ENCODE data around the gene DNER. TPM values are rescaled to one million over a fixed set of nuclear protein-coding genes. Genes with fewer than 3 reads are reported as not detected.

DNER gene
- polyA plus RNA-seq, 1 donor (not counting 4 experiments of a cell fraction or from before 2014, with no cell fraction given), result 8.5 TPM

- Histone ChIP-seq H3K4me3 (ENCODE audit: control insufficient read depth in 2 of 3, extremely low read depth in 1 of 3, insufficient read depth in 2 of 3, low read depth in 1 of 3, low read length in 3 of 3) (peak overlapping the region in 2 of 3 experiments; percentile 33 to 43), H3K9me1 (ENCODE audit: control insufficient read depth, extremely low read depth, insufficient read depth, low read length) (no peaks in the 10 kb centered on the region), H3K27me3 (ENCODE audit: control insufficient read depth, extremely low read depth, insufficient read depth, low read length) (no peaks in the 10 kb centered on the region), H3K4me2 (ENCODE audit: control insufficient read depth, extremely low read depth, insufficient read depth, low read depth, low read length) (peak overlapping the region; percentile 79), H3K9me3 (ENCODE audit: control insufficient read depth, low read depth, low read length) (peaks cover 2% of the 10 kb centered on the region), H4K20me1 (ENCODE audit: control insufficient read depth, extremely low read depth, insufficient read depth, low read length) (no peaks in the 10 kb centered on the region), H3K9ac (ENCODE audit: control insufficient read depth, extremely low read depth, insufficient read depth, low read length) (peak overlapping the region; percentile 72), H3K4me1 (ENCODE audit: control insufficient read depth, extremely low read depth, insufficient read depth, low read length) (peaks cover 30% of the 10 kb centered on the region), H3K79me2 (ENCODE audit: control insufficient read depth, insufficient read depth, low read length) (no peaks in the 10 kb centered on the region), H3K27ac (ENCODE audit: control insufficient read depth, insufficient read depth, low read length) (peak overlapping the region; percentile 93), H3K36me3 (ENCODE audit: control insufficient read depth in 2 of 2, extremely low read depth in 1 of 2, insufficient read depth in 2 of 2, low read length in 2 of 2) (no peaks in the 10 kb centered on the region), H2AFZ (ENCODE audit: control insufficient read depth, low read length) (peak overlapping the region; percentile 68)
- dilution Hi-C loops (cut with MboI; ENCODE audit: extremely low pct_ligation_motif_present, low sequenced_read_pairs), result no loop called here
- DNase-seq (ENCODE audit: low read depth, low spot score) (no peak), FAIRE-seq (peak; percentile 57)
- TF ChIP-seq CTCF (optimal IDR thresholded peaks at IDR 0.05 in 1 of 3, IDR thresholded peaks at IDR 0.05 in 1 of 3, conservative IDR thresholded peaks at IDR 0.05 in 1 of 3; ENCODE audit: extremely low read depth in 1 of 3, insufficient read depth in 2 of 3, low read length in 3 of 3), result no peak
- no peak for TF ChIP-seq EZH2 (IDR thresholded peaks at IDR 0.05; ENCODE audit: low read length)
These were observed 351.1 kb downstream of the DNER start for GRCh38 chr2:229363185-229363814.

- dilution Hi-C loops (cut with MboI; ENCODE audit: extremely low pct_ligation_motif_present, low sequenced_read_pairs), result no loop called here
- peak overlapping the region; percentile 72 for H3K27ac ChIP-seq (ENCODE audit: control insufficient read depth, insufficient read depth, low read length)
- no peaks in the 10 kb centered on the region for H3K27me3 ChIP-seq (ENCODE audit: control insufficient read depth, extremely low read depth, insufficient read depth, low read length)
These were observed 363.5 kb downstream of the DNER start for GRCh38 chr2:229350883-229351282.

More at GRCh38 chr2:229350883-229351282, 363.5 kb downstream of the DNER start:
- TF ChIP-seq EZH2 (IDR thresholded peaks at IDR 0.05; ENCODE audit: low read length) (no peak), CTCF (optimal IDR thresholded peaks at IDR 0.05 in 1 of 3, IDR thresholded peaks at IDR 0.05 in 1 of 3, conservative IDR thresholded peaks at IDR 0.05 in 1 of 3; ENCODE audit: extremely low read depth in 1 of 3, insufficient read depth in 2 of 3, low read length in 3 of 3) (no peak)
- no peaks in the 10 kb centered on the region for H4K20me1 ChIP-seq (ENCODE audit: control insufficient read depth, extremely low read depth, insufficient read depth, low read length)
- H3K36me3 ChIP-seq (ENCODE audit: control insufficient read depth in 2 of 2, extremely low read depth in 1 of 2, insufficient read depth in 2 of 2, low read length in 2 of 2), result no peaks in the 10 kb centered on the region
- peaks cover 4% of the 10 kb centered on the region for H3K4me1 ChIP-seq (ENCODE audit: control insufficient read depth, extremely low read depth, insufficient read depth, low read length)
- H3K79me2 ChIP-seq (ENCODE audit: control insufficient read depth, insufficient read depth, low read length), result no peaks in the 10 kb centered on the region
- FAIRE-seq, result peak; percentile 17
- H3K9me1 ChIP-seq (ENCODE audit: control insufficient read depth, extremely low read depth, insufficient read depth, low read length), result no peaks in the 10 kb centered on the region
- H3K9ac ChIP-seq (ENCODE audit: control insufficient read depth, extremely low read depth, insufficient read depth, low read length), result peak overlapping the region; percentile 32
- peak overlapping the region; percentile 42 for H3K4me2 ChIP-seq (ENCODE audit: control insufficient read depth, extremely low read depth, insufficient read depth, low read depth, low read length)
- no peak for DNase-seq (ENCODE audit: low read depth, low spot score)
- peak overlapping the region; percentile 65 for H2AFZ ChIP-seq (ENCODE audit: control insufficient read depth, low read length)
- H3K9me3 ChIP-seq (ENCODE audit: control insufficient read depth, low read depth, low read length), result peaks cover 7% of the 10 kb centered on the region
- no peak overlapping the region for H3K4me3 ChIP-seq (ENCODE audit: control insufficient read depth in 2 of 3, extremely low read depth in 1 of 3, insufficient read depth in 2 of 3, low read depth in 1 of 3, low read length in 3 of 3)

Data from keratinocyte (primary cell).